Testis (tissue), 2 donors: Measurements from ENCODE around the gene DIS3L2.

Experiments used
- POLR2A ChIP-seq: fragments of 450-650 bp; IDR thresholded peaks from one replicate; pipeline ENCODE4 v1.6.1; 2017; ENCODE audit warnings: antibody characterized with exemption, mild to moderate bottlenecking, moderate library complexity
- TF ChIP-seq, protein P1 (sequence below), 3 experiments: fragments of 450-650 bp in 2 of 3; fragments of 200-600 bp in 1 of 3; sonication (generic) in 1 of 3; IDR thresholded peaks; one replicate each; pipeline ENCODE4 v1.5.1; 2016 to 2019; ENCODE audit warnings: antibody characterized with exemption in 3 of 3, mild to moderate bottlenecking in 2 of 3, moderate library complexity in 1 of 3

DNA sequence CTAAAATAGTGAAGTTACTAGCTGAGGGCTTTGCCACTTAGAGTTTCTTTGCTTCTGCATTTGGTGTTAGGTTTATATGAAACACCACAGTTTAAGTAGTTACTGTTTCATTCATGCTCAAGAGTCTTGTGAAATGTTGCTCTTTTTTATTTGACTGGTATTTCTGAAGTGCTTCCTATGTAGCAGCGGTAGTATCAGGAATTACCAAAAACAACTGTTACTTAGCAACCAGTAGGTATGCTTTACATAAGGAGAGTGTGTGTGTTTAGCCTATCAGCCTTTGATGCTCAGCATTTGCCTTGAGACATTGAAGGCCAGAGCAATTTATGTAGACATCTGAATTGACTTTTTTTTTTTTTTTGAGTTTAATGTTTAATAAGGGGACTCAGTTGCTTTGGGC is 3.6 kb downstream of the DIS3L2 start:
- TF ChIP-seq, protein P1, sequence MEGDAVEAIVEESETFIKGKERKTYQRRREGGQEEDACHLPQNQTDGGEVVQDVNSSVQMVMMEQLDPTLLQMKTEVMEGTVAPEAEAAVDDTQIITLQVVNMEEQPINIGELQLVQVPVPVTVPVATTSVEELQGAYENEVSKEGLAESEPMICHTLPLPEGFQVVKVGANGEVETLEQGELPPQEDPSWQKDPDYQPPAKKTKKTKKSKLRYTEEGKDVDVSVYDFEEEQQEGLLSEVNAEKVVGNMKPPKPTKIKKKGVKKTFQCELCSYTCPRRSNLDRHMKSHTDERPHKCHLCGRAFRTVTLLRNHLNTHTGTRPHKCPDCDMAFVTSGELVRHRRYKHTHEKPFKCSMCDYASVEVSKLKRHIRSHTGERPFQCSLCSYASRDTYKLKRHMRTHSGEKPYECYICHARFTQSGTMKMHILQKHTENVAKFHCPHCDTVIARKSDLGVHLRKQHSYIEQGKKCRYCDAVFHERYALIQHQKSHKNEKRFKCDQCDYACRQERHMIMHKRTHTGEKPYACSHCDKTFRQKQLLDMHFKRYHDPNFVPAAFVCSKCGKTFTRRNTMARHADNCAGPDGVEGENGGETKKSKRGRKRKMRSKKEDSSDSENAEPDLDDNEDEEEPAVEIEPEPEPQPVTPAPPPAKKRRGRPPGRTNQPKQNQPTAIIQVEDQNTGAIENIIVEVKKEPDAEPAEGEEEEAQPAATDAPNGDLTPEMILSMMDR (IDR thresholded peaks at IDR 0.05), result no peak
- no peak for TF ChIP-seq POLR2A
